BJ (cell line): Measurements from ENCODE around the gene AGXT. TPM values are rescaled to one million over a fixed set of nuclear protein-coding genes. Genes with fewer than 3 reads are reported as not detected.

Experiments
- CTCF ChIA-PET: fragments of 350-600 bp; formaldehyde crosslinking; extraction: SDS; loops from one replicate; lab custom pipeline; 2021; ENCODE audit warnings: antibody characterized with exemption, inconsistent platforms; lab: Yijun Ruan, JAX
- POLR2A ChIA-PET: fragments of 300-600 bp; sonication (Branson Sonifier 250); formaldehyde crosslinking; extraction: SDS; loops from one replicate; lab custom pipeline; 2021; ENCODE audit warnings: antibody characterized with exemption; lab: Charles Lee
- DNase-seq: peaks from one replicate; pipeline ENCODE4 v3.0.0-alpha.2; 2011; ENCODE audit warnings: low read depth
- H3K27me3 ChIP-seq: 2 replicates; pipeline ENCODE4 v1.6.0; 2011; ENCODE audit warnings: low read length; ENCODE audit not compliant: control insufficient read depth, insufficient read depth
- H3K36me3 ChIP-seq: 2 replicates; pipeline ENCODE4 v1.5.1; 2011; ENCODE audit warnings: low read length; ENCODE audit not compliant: control insufficient read depth, insufficient read depth
- H3K4me3 ChIP-seq: 2 replicates; pipeline ENCODE4 v1.5.1; 2011; ENCODE audit warnings: low read depth, mild to moderate bottlenecking, control low read depth, low read length
- CTCF ChIP-seq: IDR thresholded peaks from 2 replicates; pipeline ENCODE4 v1.5.1; 2011; ENCODE audit warnings: low read depth, mild to moderate bottlenecking, control low read depth, inconsistent platforms, low read length, moderate library complexity; ENCODE audit not compliant: insufficient read depth
- polyA plus RNA-seq: library from polyadenylated mRNA; depleted of rRNA; stranded (reverse); fragments of >200 nt; gene quantifications from 2 replicates; pipeline ENCODE4 v1.2.3, GENCODE V29; 2011

AGXT gene
- polyA plus RNA-seq, 1 experiment: not detected

- DNase-seq: no peak
- POLR2A ChIA-PET: no interaction called here
- Histone ChIP-seq H3K4me3 (no peak overlapping the region), H3K36me3 (no peaks in the 10 kb centered on the region), H3K27me3 (no peaks in the 10 kb centered on the region; the same call in 1 of the 2 replicates)
- CTCF ChIA-PET: interaction anchor here (1.0 kb wide), 1 partner anchor 19 kb away, joined by 3 read pairs; no protein-coding TSS in a partner anchor
- TF ChIP-seq CTCF: no peak
These were observed 1.6 kb downstream of the AGXT start for GRCh38 chr2:240869956-240870875.

GRCh38 chr2:240871071-240871958 lies 2.7 kb downstream of the AGXT start:
- TF ChIP-seq CTCF: no peak
- Histone ChIP-seq H3K4me3 (no peak overlapping the region), H3K36me3 (no peaks in the 10 kb centered on the region), H3K27me3 (no peaks in the 10 kb centered on the region; the same call in 1 of the 2 replicates)
- ChIA-PET POLR2A (no interaction called here), CTCF (no interaction called here)
- DNase-seq: no peak

- no peak overlapping the region for H3K4me3 ChIP-seq
- ChIA-PET POLR2A (interaction anchor here (0.6 kb wide), 1 partner anchor 94 kb away, joined by 3 read pairs; no protein-coding TSS in a partner anchor), CTCF (interaction anchor here (1.1 kb wide), 1 partner anchor 10 kb away, joined by 4 read pairs; no protein-coding TSS in a partner anchor)
- TF ChIP-seq CTCF: no peak
- no peaks in the 10 kb centered on the region for H3K36me3 ChIP-seq
- H3K27me3 ChIP-seq: no peaks in the 10 kb centered on the region; the same call in 1 of the 2 replicates
- DNase-seq: no peak
These were observed 3.9 kb downstream of the AGXT start for GRCh38 chr2:240872317-240873097.

GRCh38 chr2:240873098-240873788 lies 4.6 kb downstream of the AGXT start:
- TF ChIP-seq CTCF: no peak
- Histone ChIP-seq H3K27me3 (no peaks in the 10 kb centered on the region), H3K36me3 (no peaks in the 10 kb centered on the region), H3K4me3 (no peak overlapping the region)
- CTCF ChIA-PET: no interaction called here
- POLR2A ChIA-PET: no interaction called here
- DNase-seq: no peak
